Measurements from ENCODE around the gene ITGA5.
A peak's percentile ranks its signal among the peaks of the same experiment; 100 is the strongest.

Gene ITGA5

DNA sequence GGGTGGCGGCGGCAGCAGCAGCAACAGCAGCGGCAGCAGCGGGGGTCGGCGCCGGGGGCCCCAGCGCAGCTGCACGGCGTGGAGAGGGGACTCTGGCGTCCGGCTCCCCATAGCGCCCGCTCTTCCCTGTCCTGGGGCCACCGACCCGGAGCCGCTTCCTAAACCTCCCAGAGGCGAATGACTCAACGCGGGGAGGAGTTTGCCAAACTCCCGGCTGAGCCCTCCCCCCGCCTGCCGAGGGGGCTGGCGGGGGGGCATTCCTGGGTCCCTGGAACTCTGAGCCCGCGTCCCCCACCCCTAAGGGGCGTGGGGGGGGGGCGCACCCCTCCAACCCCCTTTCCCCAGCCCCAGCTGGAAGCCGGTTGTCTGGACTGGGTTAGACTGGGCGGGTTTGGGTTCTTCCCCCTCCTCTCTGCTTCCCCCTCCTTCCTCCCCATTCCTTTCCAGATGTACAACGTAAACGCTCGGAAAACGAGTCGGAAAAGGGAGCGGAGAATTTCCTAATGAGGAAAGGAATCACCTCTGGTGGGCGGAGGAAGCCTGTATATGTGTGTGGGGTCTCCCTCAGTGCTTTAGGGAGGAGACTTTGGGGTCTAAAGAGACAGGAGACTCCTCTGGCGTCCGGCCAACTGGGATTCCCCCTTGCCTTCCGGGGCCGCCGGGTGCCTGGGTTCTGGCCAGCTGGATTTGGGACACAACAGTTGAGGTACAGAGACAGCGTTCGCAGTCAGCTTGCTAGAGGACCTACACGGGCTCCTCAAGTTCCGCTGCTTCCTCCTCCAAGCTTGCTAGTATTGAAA is at the start of gene ITGA5:
Gene ITGA5, minus strand, starts transcription at position 179 of the 800 bp plus-strand sequence. Its CDS starts 68 bp downstream, at position 111.
- DNase-seq = peak; percentile 40 to 44

- no peak for DNase-seq
Measured at GRCh38 chr12:54465857-54466523, 46.9 kb upstream of the ITGA5 start.

GRCh38 chr12:54463484-54463883 is 44.4 kb upstream of the ITGA5 start:
- DNase-seq = no peak

GRCh38 chr12:54463034-54463433 is 44.0 kb upstream of the ITGA5 start:
- no peak for DNase-seq

DNA sequence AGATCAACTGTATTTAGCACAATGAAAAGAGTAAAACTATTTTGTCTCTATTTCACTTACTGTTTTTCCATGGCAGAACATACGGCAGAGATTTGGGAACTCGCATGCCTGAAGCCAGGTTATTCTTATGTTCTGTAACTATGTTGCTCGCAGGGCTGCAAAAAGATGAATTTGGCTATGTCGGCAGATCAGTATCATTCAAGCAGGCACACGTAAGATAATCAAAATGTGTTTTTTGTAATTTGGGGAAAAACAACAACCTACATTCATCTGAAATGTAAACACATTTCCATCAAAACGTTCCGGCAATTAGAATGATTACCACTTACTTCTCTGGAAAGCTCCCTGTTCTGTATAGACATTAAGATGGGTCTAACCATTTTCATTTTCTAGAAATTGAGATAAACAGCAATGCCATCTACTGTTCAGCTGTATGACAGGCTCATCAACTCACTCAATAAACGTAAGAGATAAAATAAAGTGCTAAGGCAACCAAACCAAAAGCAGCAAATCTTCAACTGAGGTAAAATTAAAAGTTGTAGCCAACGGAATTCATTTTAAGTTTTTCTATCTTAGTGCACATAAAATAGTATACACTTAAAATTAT is 41.4 kb upstream of the ITGA5 start:
- DNase-seq = no peak

- DNase-seq = no peak
Measured at GRCh38 chr12:54459355-54459754, 40.3 kb upstream of the ITGA5 start.

GRCh38 chr12:54455760-54456469 is 36.8 kb upstream of the ITGA5 start:
- DNase-seq = no peak

DNA sequence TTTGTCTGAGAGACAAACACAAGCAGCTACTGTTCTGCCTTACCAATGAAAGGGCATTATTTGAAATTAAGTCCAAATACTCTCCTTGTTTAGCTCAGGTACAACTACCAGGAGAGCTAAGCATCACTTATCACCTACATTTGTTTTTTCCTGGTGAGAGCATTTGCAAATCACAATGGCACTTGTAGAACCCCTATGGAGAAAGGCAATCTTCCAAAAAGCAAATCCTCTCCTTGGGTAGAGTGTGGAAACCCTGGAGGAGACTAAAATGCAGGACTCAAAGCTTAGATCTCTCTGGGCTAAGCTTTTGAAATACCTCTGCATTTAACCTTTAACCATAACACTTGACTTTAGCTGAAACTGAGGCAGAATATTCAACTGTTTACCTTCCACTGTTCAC is 33.6 kb upstream of the ITGA5 start:
- DNase-seq = no peak

- DNase-seq = no peak
Measured at GRCh38 chr12:54448344-54448743, 29.3 kb upstream of the ITGA5 start.

- DNase-seq = no peak
Measured at GRCh38 chr12:54447917-54448316, 28.9 kb upstream of the ITGA5 start.

DNA sequence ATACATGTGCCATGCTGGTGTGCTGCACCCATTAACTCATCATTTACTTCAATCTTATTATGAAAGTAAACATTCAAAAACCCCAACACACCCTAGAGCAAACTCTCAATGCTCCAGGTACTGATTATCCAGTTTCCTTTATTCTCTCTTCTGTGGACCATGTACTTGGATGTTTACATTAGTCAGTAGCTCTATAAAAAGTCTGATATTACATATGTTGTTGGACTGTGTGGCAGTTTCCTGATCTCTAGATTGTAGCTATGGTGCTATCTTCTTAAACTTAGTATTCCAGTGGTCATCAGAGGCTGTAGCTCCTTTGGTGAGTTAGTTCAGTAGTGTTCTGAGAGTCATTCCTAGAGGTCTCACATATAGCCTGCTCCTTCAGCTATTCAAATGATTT is 25.1 kb upstream of the ITGA5 start:
- no peak for DNase-seq

GRCh38 chr12:54443446-54443845 is 24.4 kb upstream of the ITGA5 start:
- no peak for DNase-seq

DNA sequence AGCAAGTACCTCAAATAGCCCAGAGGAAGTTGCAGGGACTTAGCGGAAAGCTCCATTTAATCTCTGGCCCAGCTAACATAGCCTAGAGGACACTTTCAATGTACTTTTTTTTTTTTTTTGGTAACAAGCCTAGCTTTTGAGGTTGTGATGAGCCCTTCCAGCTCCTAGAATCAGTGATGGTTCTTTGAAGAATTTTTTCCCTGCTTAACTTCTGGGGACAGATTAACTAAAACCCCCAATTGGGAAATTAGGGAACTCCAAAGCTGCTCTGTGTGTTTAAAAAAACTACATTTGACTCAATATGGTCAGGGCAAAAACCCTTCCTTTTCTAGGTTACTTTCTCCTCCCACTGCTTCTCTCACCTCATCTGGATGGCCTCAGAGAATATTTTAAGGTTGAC is 23.9 kb upstream of the ITGA5 start:
- DNase-seq = no peak

DNA sequence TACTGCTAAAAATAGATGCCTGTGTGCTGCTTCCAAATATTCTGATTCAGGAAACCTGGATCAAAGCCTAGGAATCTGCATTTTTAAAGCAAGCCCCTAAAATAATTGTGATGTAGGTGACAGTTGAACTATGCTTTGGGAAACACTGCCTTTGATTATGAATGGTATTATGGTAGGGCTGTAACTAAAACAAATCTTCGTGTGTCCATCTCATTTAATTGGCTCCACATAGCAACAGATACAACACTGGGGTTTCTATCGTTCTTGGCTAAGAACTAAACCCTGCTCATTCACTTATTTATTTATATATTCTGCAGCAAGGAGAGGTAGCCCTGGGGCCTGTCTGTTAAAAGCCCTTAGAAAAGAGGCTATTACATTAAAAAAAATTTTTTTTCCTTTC is 23.0 kb upstream of the ITGA5 start:
- no peak for DNase-seq

- DNase-seq = no peak
Measured at GRCh38 chr12:54439521-54440255, 20.6 kb upstream of the ITGA5 start.

GRCh38 chr12:54439096-54439495 is 20.0 kb upstream of the ITGA5 start:
- DNase-seq = no peak

- DNase-seq = no peak
Measured at GRCh38 chr12:54438517-54438916, 19.5 kb upstream of the ITGA5 start.

- DNase-seq = no peak
Measured at GRCh38 chr12:54437697-54438096, 18.6 kb upstream of the ITGA5 start.

GRCh38 chr12:54437243-54437642 is 18.2 kb upstream of the ITGA5 start:
- DNase-seq = no peak

- no peak for DNase-seq
Measured at GRCh38 chr12:54432815-54433164, 13.7 kb upstream of the ITGA5 start.

DNA sequence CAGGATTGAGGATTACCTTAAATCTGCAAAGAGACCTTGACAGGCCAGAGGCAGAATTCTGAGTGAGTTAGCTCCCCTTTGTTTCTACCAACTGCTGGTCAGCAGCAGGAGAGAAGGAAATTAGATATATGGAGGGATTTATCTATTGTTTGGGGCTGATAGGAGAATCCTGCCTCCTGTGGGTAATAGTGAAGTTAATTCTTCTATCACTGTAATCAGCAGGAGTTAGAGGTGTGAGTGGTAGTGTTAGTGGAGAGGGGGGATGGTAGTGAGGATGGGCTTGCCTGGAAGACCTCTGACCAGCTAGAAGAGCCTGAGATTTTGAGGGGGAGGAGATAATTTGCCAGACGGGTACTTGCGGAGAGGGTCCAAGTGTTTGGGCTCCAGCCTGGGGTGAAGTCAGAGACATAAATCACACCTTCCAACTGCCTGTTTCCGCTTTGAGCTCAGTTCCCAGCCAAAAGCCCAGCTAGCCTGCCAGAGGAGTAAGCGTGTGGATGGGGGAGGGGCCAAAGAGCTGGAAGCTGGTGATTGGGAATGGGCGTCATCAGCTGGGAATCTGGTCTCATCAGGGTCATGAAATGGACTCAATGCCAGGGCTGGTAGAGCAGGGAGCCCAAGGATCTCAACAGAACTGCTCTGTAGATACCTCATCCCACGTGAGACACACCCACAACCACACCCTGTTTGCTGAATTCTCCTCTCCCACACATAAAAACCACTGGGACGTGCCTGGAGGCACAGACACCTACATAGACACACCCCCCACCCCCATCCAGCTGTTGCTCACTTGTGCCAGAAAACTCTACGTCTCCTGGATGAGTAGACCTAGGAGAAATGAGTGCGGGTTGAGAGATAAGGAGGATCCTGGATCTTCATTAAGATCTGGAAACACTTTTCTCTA is 13.1 kb upstream of the ITGA5 start:
- DNase-seq = no peak
